H9 (cell line): ENCODE results near the gene MAPK14. TPM values are rescaled to one million over a fixed set of nuclear protein-coding genes. Genes with fewer than 3 reads are reported as not detected.
"Not testable (repeated sequence)": the region's sequence is repeated elsewhere in the genome, so short reads cannot be mapped to it uniquely, and the experiment has no call there.

Experiments used
- DNase-seq: peaks from one replicate; pipeline ENCODE4 v3.0.0-alpha.2; 2017
- H2AFZ ChIP-seq: one replicate; pipeline ENCODE4 v1.6.1; 2013; ENCODE audit warnings: mild to moderate bottlenecking, low read length, control low read depth, moderate library complexity
- H2AK5ac ChIP-seq: 2 replicates; pipeline ENCODE4 v1.6.1; 2013; ENCODE audit warnings: low read length, control low read depth, mixed read lengths; ENCODE audit not compliant: insufficient read length
- H2BK120ac ChIP-seq: one replicate; pipeline ENCODE4 v1.6.1; 2013; ENCODE audit warnings: low read depth, mild to moderate bottlenecking, low read length, control low read depth, inconsistent platforms; ENCODE audit not compliant: poor library complexity, severe bottlenecking
- H2BK12ac ChIP-seq: 2 replicates; pipeline ENCODE4 v1.6.1; 2013; ENCODE audit warnings: low read length, control low read depth, mixed read lengths, low read depth; ENCODE audit not compliant: insufficient read length
- H2BK15ac ChIP-seq: 2 replicates; pipeline ENCODE4 v1.6.1; 2013; ENCODE audit warnings: low read depth, low read length, control low read depth
- H2BK20ac ChIP-seq: one replicate; pipeline ENCODE4 v1.6.1; 2013; ENCODE audit warnings: low read depth, mild to moderate bottlenecking, low read length, control low read depth, inconsistent platforms; ENCODE audit not compliant: poor library complexity, severe bottlenecking
- H2BK5ac ChIP-seq: 2 replicates; pipeline ENCODE4 v1.6.1; 2013; ENCODE audit warnings: low read length, control low read depth, mixed read lengths; ENCODE audit not compliant: insufficient read length
- H3K14ac ChIP-seq: 2 replicates; pipeline ENCODE4 v1.6.1; 2013; ENCODE audit warnings: low read length, control low read depth; ENCODE audit not compliant: insufficient read depth
- H3K18ac ChIP-seq: 2 replicates; pipeline ENCODE4 v1.6.1; 2013; ENCODE audit warnings: low read depth, mild to moderate bottlenecking, mixed read lengths, low read length, control low read depth; ENCODE audit not compliant: insufficient read length
- H3K23ac ChIP-seq: 2 replicates; pipeline ENCODE4 v1.6.1; 2013; ENCODE audit warnings: low read length, control low read depth, mixed read lengths, low read depth; ENCODE audit not compliant: insufficient read length
- H3K23me2 ChIP-seq: 2 replicates; pipeline ENCODE4 v1.6.1; 2013; ENCODE audit warnings: low read depth, mild to moderate bottlenecking, mixed read lengths, low read length, control low read depth; ENCODE audit not compliant: insufficient read length, poor library complexity, severe bottlenecking
- H3K27ac ChIP-seq: 2 replicates; pipeline ENCODE4 v1.5.1; 2013; ENCODE audit warnings: low read length, control low read depth, mixed read lengths, low read depth; ENCODE audit not compliant: insufficient read length
- H3K27me3 ChIP-seq: 2 replicates; pipeline ENCODE4 v1.6.1; 2013; ENCODE audit warnings: low read length, control low read depth, inconsistent platforms; ENCODE audit not compliant: insufficient read depth
- H3K4ac ChIP-seq: 2 replicates; pipeline ENCODE4 v1.6.1; 2013; ENCODE audit warnings: low read depth, mild to moderate bottlenecking, control low read depth, inconsistent platforms, low read length, moderate library complexity
- H3K4me1 ChIP-seq: 2 replicates; pipeline ENCODE4 v1.6.1; 2013; ENCODE audit warnings: low read length, control low read depth, inconsistent platforms; ENCODE audit not compliant: insufficient read depth
- H3K4me2 ChIP-seq: 2 replicates; pipeline ENCODE4 v1.6.1; 2013; ENCODE audit warnings: low read length, control low read depth, mixed read lengths; ENCODE audit not compliant: insufficient read length, insufficient read depth
- H3K56ac ChIP-seq: 2 replicates; pipeline ENCODE4 v1.6.1; 2013; ENCODE audit warnings: low read depth, mild to moderate bottlenecking, mixed read lengths, low read length, control low read depth; ENCODE audit not compliant: insufficient read length
- H3K79me1 ChIP-seq: 2 replicates; pipeline ENCODE4 v1.6.1; 2013; ENCODE audit warnings: low read depth, mild to moderate bottlenecking, moderate library complexity, low read length, control low read depth, inconsistent platforms; ENCODE audit not compliant: insufficient read depth, poor library complexity, severe bottlenecking
- H3K79me2 ChIP-seq: 2 replicates; pipeline ENCODE4 v1.6.1; 2013; ENCODE audit warnings: low read length, control low read depth, inconsistent platforms; ENCODE audit not compliant: insufficient read depth
- H3K9ac ChIP-seq: 2 replicates; pipeline ENCODE4 v1.6.1; 2013; ENCODE audit warnings: low read length, control low read depth, mixed read lengths; ENCODE audit not compliant: insufficient read length; ENCODE audit errors: extremely low read depth
- H3K9me3 ChIP-seq: one replicate; pipeline ENCODE4 v1.6.1; 2013; ENCODE audit warnings: low read depth, low read length, inconsistent platforms; ENCODE audit not compliant: control insufficient read depth
- H3T11ph ChIP-seq: one replicate; pipeline ENCODE4 v1.6.1; 2013; ENCODE audit warnings: mild to moderate bottlenecking, low read length, control low read depth, inconsistent platforms
- H4K20me1 ChIP-seq: one replicate; pipeline ENCODE4 v1.6.1; 2013; ENCODE audit not compliant: control insufficient read depth, insufficient read length, insufficient read depth
- H4K5ac ChIP-seq: 2 replicates; pipeline ENCODE4 v1.6.1; 2013; ENCODE audit warnings: low read depth, mild to moderate bottlenecking, mixed read lengths, low read length, control low read depth; ENCODE audit not compliant: insufficient read length
- H4K8ac ChIP-seq: replicated peaks from 2 replicates; pipeline ENCODE4 v1.6.1; 2013; ENCODE audit warnings: low read length, control low read depth, mixed read lengths, low read depth; ENCODE audit not compliant: insufficient read length
- H4K91ac ChIP-seq: 2 replicates; pipeline ENCODE4 v1.6.1; 2013; ENCODE audit warnings: low read depth, mild to moderate bottlenecking, moderate library complexity, mixed read lengths, low read length, control low read depth; ENCODE audit not compliant: insufficient read length
- H3K27ac Mint-ChIP-seq, 3 experiments: 2 replicates in 2 of 3; 3 replicates in 1 of 3; pipeline ENCODE4 v1.8.0; 2020 to 2021; ENCODE audit warnings: mixed read lengths in 3 of 3, mild to moderate bottlenecking in 1 of 3, moderate library complexity in 1 of 3
- H3K27me3 Mint-ChIP-seq: 2 replicates; pipeline ENCODE4 v1.8.0; 2021; ENCODE audit warnings: low read depth, mild to moderate bottlenecking, moderate library complexity, mixed read lengths
- H3K36me3 Mint-ChIP-seq, 3 experiments: 2 replicates in 2 of 3; 3 replicates in 1 of 3; pipeline ENCODE4 v1.8.0; 2020 to 2021; ENCODE audit warnings: low read depth in 3 of 3, mixed read lengths in 3 of 3; ENCODE audit not compliant: insufficient read depth in 1 of 3
- H3K4me1 Mint-ChIP-seq, 2 experiments: 2 replicates each; pipeline ENCODE4 v1.8.0; 2020; ENCODE audit warnings: mixed read lengths in 2 of 2
- H3K4me3 Mint-ChIP-seq, 2 experiments: 2 replicates in 1 of 2; 3 replicates in 1 of 2; pipeline ENCODE4 v1.8.0; 2020 to 2021; ENCODE audit warnings: mild to moderate bottlenecking in 2 of 2, mixed read lengths in 2 of 2, moderate library complexity in 1 of 2
- H3K9me3 Mint-ChIP-seq, 2 experiments: 2 replicates in 1 of 2; 3 replicates in 1 of 2; pipeline ENCODE4 v1.8.0; 2020; ENCODE audit warnings: mild to moderate bottlenecking in 2 of 2, mixed read lengths in 2 of 2, moderate library complexity in 1 of 2
- WGBS: extraction: QIAGEN DNeasy Blood & Tissue Kit; methylation state at CpG from one replicate; pipeline ENCODE4 v1.1.7; 2013; ENCODE audit warnings: missing lambda C conversion rate, low lambda C conversion rate, mixed read lengths; ENCODE audit not compliant: insufficient read length; ENCODE audit errors: extremely low coverage; 5-methylcytosine and 5-hydroxymethylcytosine counted together
- long read RNA-seq: library from polyadenylated mRNA; unstranded; transcript quantifications from one replicate; pipeline ENCODE4 v2.0.0, GENCODE V29; 2020
- total RNA-seq: library from RNA; stranded (reverse); gene quantifications from 2 replicates; pipeline ENCODE4 v1.2.1, GENCODE V29; 2021
- TF ChIP-seq, protein P1 (sequence below): fragments of 200-600 bp; sonication (generic); conservative IDR thresholded peaks from 3 replicates; pipeline ENCODE4 v1.8.0; 2021; ENCODE audit warnings: antibody characterized with exemption, mild to moderate bottlenecking

The MAPK14 gene
- total RNA-seq: 32.4 and 40.5 TPM in 2 replicates
- long read RNA-seq, full-length matches to known transcripts: 3 of 19 reads
- long read RNA-seq, partial matches to known transcripts: 10 of 19 reads
- long read RNA-seq, other reads (novel, unspliced or antisense): 6 of 19 reads

DNA sequence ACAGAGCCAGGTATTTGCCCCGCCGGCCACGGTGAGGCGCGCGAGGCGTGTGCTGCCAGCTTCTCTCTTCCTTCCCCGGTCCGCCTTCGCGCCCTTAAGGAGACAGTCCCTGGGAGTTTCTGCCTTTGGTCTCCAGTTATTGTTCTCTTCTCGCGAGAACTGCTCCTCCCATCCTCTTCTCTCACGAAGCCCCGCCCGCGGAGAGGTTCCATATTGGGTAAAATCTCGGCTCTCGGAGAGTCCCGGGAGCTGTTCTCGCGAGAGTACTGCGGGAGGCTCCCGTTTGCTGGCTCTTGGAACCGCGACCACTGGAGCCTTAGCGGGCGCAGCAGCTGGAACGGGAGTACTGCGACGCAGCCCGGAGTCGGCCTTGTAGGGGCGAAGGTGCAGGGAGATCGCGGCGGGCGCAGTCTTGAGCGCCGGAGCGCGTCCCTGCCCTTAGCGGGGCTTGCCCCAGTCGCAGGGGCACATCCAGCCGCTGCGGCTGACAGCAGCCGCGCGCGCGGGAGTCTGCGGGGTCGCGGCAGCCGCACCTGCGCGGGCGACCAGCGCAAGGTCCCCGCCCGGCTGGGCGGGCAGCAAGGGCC is at the start of gene MAPK14:
Gene MAPK14, plus strand, starts transcription at position 308 of the 587 bp plus-strand sequence. CDS start 350 bp downstream, outside the sequence.
- Histone ChIP-seq H2AFZ (no peak within 1 kb of the TSS), H4K91ac (no peak within 1 kb of the TSS), H3T11ph (no peak within 1 kb of the TSS), H3K9me3 (no peaks in the 10 kb centered on the region), H2BK12ac (no peak within 1 kb of the TSS), H3K23ac (no peak within 1 kb of the TSS), H3K79me2 (peaks cover 10% of the 10 kb centered on the region; the same call in 1 of the 2 replicates), H3K4ac (no peak within 1 kb of the TSS), H3K4me1 (peaks cover 2% of the 10 kb centered on the region; the same call in 1 of the 2 replicates), H2BK15ac (no peak within 1 kb of the TSS), H3K14ac (peak within 1 kb of the TSS; percentile 14; the same call in 1 of the 2 replicates), H2BK5ac (no peak within 1 kb of the TSS), H3K23me2 (peaks cover 8% of the 10 kb centered on the region), H2BK20ac (no peak within 1 kb of the TSS), H3K27ac (no peak within 1 kb of the TSS), H4K20me1 (no peaks in the 10 kb centered on the region), H3K27me3 (no peaks in the 10 kb centered on the region), H3K79me1 (no peaks in the 10 kb centered on the region), H4K8ac (no peak within 1 kb of the TSS), H3K9ac (peak within 1 kb of the TSS; percentile 59), H2AK5ac (no peak within 1 kb of the TSS), H3K18ac (no peak within 1 kb of the TSS), H4K5ac (no peak within 1 kb of the TSS), H2BK120ac (no peak within 1 kb of the TSS), H3K56ac (no peak within 1 kb of the TSS), H3K4me2 (peak within 1 kb of the TSS; percentile 93)
- peak; percentile 99 for DNase-seq
- Mint-ChIP-seq H3K36me3 (peaks cover 0 to 3% (median 0%) of the 10 kb centered on the region in 3 experiments; a peak in 2 of 7 replicates), H3K4me1 (peaks cover 43% of the 10 kb centered on the region in 2 experiments), H3K27ac (peak within 1 kb of the TSS in 2 of 3 experiments; percentile 70 to 89; a peak in 2 of 7 replicates), H3K9me3 (no peaks in the 10 kb centered on the region), H3K4me3 (peak within 1 kb of the TSS; percentile 86 to 95), H3K27me3 (peaks cover 3% of the 10 kb centered on the region; the same call in 1 of the 2 replicates)
- no CpG with 5 or more reads among the region's 62 CpGs for WGBS
- TF ChIP-seq, protein P1, sequence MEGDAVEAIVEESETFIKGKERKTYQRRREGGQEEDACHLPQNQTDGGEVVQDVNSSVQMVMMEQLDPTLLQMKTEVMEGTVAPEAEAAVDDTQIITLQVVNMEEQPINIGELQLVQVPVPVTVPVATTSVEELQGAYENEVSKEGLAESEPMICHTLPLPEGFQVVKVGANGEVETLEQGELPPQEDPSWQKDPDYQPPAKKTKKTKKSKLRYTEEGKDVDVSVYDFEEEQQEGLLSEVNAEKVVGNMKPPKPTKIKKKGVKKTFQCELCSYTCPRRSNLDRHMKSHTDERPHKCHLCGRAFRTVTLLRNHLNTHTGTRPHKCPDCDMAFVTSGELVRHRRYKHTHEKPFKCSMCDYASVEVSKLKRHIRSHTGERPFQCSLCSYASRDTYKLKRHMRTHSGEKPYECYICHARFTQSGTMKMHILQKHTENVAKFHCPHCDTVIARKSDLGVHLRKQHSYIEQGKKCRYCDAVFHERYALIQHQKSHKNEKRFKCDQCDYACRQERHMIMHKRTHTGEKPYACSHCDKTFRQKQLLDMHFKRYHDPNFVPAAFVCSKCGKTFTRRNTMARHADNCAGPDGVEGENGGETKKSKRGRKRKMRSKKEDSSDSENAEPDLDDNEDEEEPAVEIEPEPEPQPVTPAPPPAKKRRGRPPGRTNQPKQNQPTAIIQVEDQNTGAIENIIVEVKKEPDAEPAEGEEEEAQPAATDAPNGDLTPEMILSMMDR: peak; percentile 84

DNA sequence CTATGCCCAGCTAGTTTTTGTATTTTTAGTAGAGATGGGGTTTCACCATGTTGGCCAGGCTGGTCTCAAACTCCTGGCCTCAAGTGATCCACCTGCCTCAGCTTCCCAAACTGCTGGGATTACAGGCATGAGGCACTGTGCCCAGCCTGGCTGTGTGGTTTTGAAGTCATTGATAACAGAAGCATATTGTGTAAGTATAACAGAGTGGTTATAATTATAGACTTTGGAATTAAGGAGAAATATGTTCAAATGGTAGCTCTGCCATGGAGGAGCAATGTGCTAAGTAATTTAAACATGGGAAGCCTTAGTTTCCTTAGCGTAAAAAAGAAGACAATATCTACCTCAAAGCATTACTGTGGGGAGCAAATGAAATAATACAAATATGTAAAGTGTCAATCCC is 47.5 kb upstream of the MAPK14 start:
- H3K4ac ChIP-seq, H4K5ac ChIP-seq, H2AK5ac ChIP-seq, H3K23ac ChIP-seq, H3K27ac Mint-ChIP-seq, H3T11ph ChIP-seq, H3K9me3 Mint-ChIP-seq, H3K27me3 ChIP-seq, H3K4me2 ChIP-seq, H4K20me1 ChIP-seq, H3K23me2 ChIP-seq, H2BK12ac ChIP-seq, H3K14ac ChIP-seq, H3K79me1 ChIP-seq, DNase-seq, H3K56ac ChIP-seq, H3K9ac ChIP-seq, H2BK20ac ChIP-seq, H2BK5ac ChIP-seq, H3K36me3 Mint-ChIP-seq, H4K8ac ChIP-seq, H3K18ac ChIP-seq, H3K4me3 Mint-ChIP-seq, H2BK120ac ChIP-seq, H3K79me2 ChIP-seq, H3K4me1 ChIP-seq, H2AFZ ChIP-seq, H2BK15ac ChIP-seq, H3K27ac ChIP-seq, H3K9me3 ChIP-seq, H4K91ac ChIP-seq, H3K27me3 Mint-ChIP-seq: not testable (repeated sequence)
- H3K4me1 Mint-ChIP-seq: peaks cover 14% of the 10 kb centered on the region in 2 experiments
- no CpG with 5 or more reads among the region's 1 CpG for WGBS
